Urothelium cell line (cell line): ENCODE data around the gene NOL9.
"Not testable (repeated sequence)": the region's sequence is repeated elsewhere in the genome, so short reads cannot be mapped to it uniquely, and the experiment has no call there.

ENCODE experiments used
- DNase-seq: peaks from one replicate; pipeline ENCODE4 v3.0.0; 2011; ENCODE audit warnings: low spot score, mixed read lengths
- FAIRE-seq: peaks from 2 replicates; lab custom pipeline; 2011; peaks lifted over from hg19 to GRCh38; lab: Jason Lieb, UNC

NOL9 gene

GRCh38 chr1:6574818-6575217 is 20.5 kb upstream of the NOL9 start:
- FAIRE-seq, result no peak
- no peak for DNase-seq

GRCh38 chr1:6574025-6574620 is 19.8 kb upstream of the NOL9 start:
- no peak for FAIRE-seq

GRCh38 chr1:6572653-6573383 is 18.5 kb upstream of the NOL9 start:
- DNase-seq (no peak), FAIRE-seq (no peak)

More at GRCh38 chr1:6574025-6574620, 19.8 kb upstream of the NOL9 start:
- no peak for DNase-seq

GRCh38 chr1:6570987-6571386 is 16.7 kb upstream of the NOL9 start:
- no peak for FAIRE-seq

GRCh38 chr1:6570100-6570499 is 15.8 kb upstream of the NOL9 start:
- no peak for DNase-seq
- FAIRE-seq, result no peak

More at GRCh38 chr1:6570987-6571386, 16.7 kb upstream of the NOL9 start:
- no peak for DNase-seq

GRCh38 chr1:6569033-6569432 is 14.7 kb upstream of the NOL9 start:
- FAIRE-seq (no peak), DNase-seq (no peak)

- DNase-seq (no peak), FAIRE-seq (no peak)
Measured at GRCh38 chr1:6560267-6560666, 6.0 kb upstream of the NOL9 start.

- DNase-seq, FAIRE-seq: not testable (repeated sequence)
Measured at GRCh38 chr1:6559161-6559560, 4.8 kb upstream of the NOL9 start.

GRCh38 chr1:6557597-6557996 is 3.3 kb upstream of the NOL9 start:
- no peak for FAIRE-seq
- DNase-seq, result no peak

GRCh38 chr1:6554907-6555778 is 830 bp upstream of the NOL9 start, which contains the start of gene TAS1R1:
Gene TAS1R1, plus strand, starts transcription at chr1:6555307. Its CDS starts 67 bp downstream, at chr1:6555374.
- FAIRE-seq, result no peak

GRCh38 chr1:6547301-6547700 is 7.0 kb downstream of the NOL9 start:
- DNase-seq, result no peak
- FAIRE-seq, result no peak

More at GRCh38 chr1:6554907-6555778, 830 bp upstream of the NOL9 start, which contains the start of gene TAS1R1:
- no peak for DNase-seq

GRCh38 chr1:6546326-6546725 is 8.0 kb downstream of the NOL9 start:
- no peak for DNase-seq
- FAIRE-seq, result no peak

- FAIRE-seq (no peak), DNase-seq (no peak)
Measured at GRCh38 chr1:6545276-6546112, 8.8 kb downstream of the NOL9 start.

GRCh38 chr1:6544831-6545230 is 9.5 kb downstream of the NOL9 start:
- no peak for FAIRE-seq
- no peak for DNase-seq

- DNase-seq, result no peak
- no peak for FAIRE-seq
Measured at GRCh38 chr1:6538956-6539355, 15.4 kb downstream of the NOL9 start.

- FAIRE-seq (no peak), DNase-seq (no peak)
Measured at GRCh38 chr1:6536291-6536690, 18.0 kb downstream of the NOL9 start.

GRCh38 chr1:6535214-6535613 is 19.1 kb downstream of the NOL9 start:
- DNase-seq (no peak), FAIRE-seq (no peak)

GRCh38 chr1:6534248-6534822 is 20.0 kb downstream of the NOL9 start:
- no peak for DNase-seq
- no peak for FAIRE-seq

- FAIRE-seq, result no peak
- no peak for DNase-seq
Measured at GRCh38 chr1:6531996-6532395, 22.3 kb downstream of the NOL9 start.

- DNase-seq (no peak), FAIRE-seq (no peak)
Measured at GRCh38 chr1:6530504-6531160, 23.7 kb downstream of the NOL9 start.
